Lower lobe of right lung (tissue), 2 donors: ENCODE measurements around the gene BAX. TPM values are rescaled to one million over a fixed set of nuclear protein-coding genes. Genes with fewer than 3 reads are reported as not detected.
"Not testable (repeated sequence)": the region's sequence is repeated elsewhere in the genome, so short reads cannot be mapped to it uniquely, and the experiment has no call there.

Experiments
- ATAC-seq, 2 donors: fragments of 200-7000 bp; cut with Tn5 transposase; one replicate each; pipeline ENCODE4 v1.9.1; 2020 to 2022; ENCODE audit warnings: mild to moderate bottlenecking in 2 of 2, moderate library complexity in 2 of 2
- DNase-seq: peaks from one replicate; pipeline ENCODE4 v3.0.0-alpha.2; 2020
- H3K27ac ChIP-seq: fragments of 200-600 bp; one replicate; pipeline ENCODE4 v1.8.0; 2022
- H3K27me3 ChIP-seq: fragments of 200-600 bp; one replicate; pipeline ENCODE4 v1.8.0; 2022; ENCODE audit warnings: low read depth
- H3K36me3 ChIP-seq: fragments of 200-600 bp; one replicate; pipeline ENCODE4 v1.8.0; 2022; ENCODE audit warnings: mild to moderate bottlenecking
- H3K4me1 ChIP-seq: fragments of 200-600 bp; one replicate; pipeline ENCODE4 v1.8.0; 2022
- H3K4me3 ChIP-seq: fragments of 200-600 bp; one replicate; pipeline ENCODE4 v1.8.0; 2022; ENCODE audit warnings: mild to moderate bottlenecking
- H3K9me3 ChIP-seq: fragments of 200-600 bp; one replicate; pipeline ENCODE4 v1.8.0; 2022
- CTCF ChIP-seq: fragments of 200-600 bp; IDR thresholded peaks from one replicate; pipeline ENCODE4 v1.8.0; 2022; ENCODE audit warnings: antibody characterized with exemption, mild to moderate bottlenecking
- intact Hi-C: fragments of 100-400 bp; cut with DNase I; formaldehyde crosslinking; loops from one replicate; pipeline ENCODE4 v1.11.0; 2022
- total RNA-seq: library from RNA; stranded (reverse); fragmentation: NEBNext Ultra II Directional; extraction: Animal tissue kit (Norgen Biotek cat#: 25700); gene quantifications from one replicate; pipeline ENCODE4 v1.2.1, GENCODE V29; 2021
- donor health status: DM: no; HTN: yes; CAD: no; lungs with severe emphysema.

BAX gene
- total RNA-seq, 1 donor from 2014 or later = 142 TPM

GRCh38 chr19:48913114-48913889 is 41.4 kb upstream of the BAX start:
- Histone ChIP-seq H3K36me3 (peaks cover 98% of the 10 kb centered on the region), H3K27me3 (no peaks in the 10 kb centered on the region), H3K4me1 (peaks cover 12% of the 10 kb centered on the region), H3K9me3 (no peaks in the 10 kb centered on the region), H3K4me3 (no peak overlapping the region), H3K27ac (no peak overlapping the region)
- DNase-seq = no peak
- no peak for TF ChIP-seq CTCF
- no peak for ATAC-seq
- intact Hi-C loops = no loop called here

GRCh38 chr19:48914181-48914580 is 40.5 kb upstream of the BAX start:
- DNase-seq (no peak), ATAC-seq (no peak)
- Histone ChIP-seq H3K27me3 (no peaks in the 10 kb centered on the region), H3K36me3 (peaks cover 100% of the 10 kb centered on the region), H3K27ac (no peak overlapping the region), H3K4me1 (peaks cover 7% of the 10 kb centered on the region), H3K9me3 (no peaks in the 10 kb centered on the region), H3K4me3 (no peak overlapping the region)
- intact Hi-C loops = no loop called here
- TF ChIP-seq CTCF = no peak

GRCh38 chr19:48915757-48916156 is 38.9 kb upstream of the BAX start:
- DNase-seq (no peak), ATAC-seq (peak; percentile 80 to 90)
- TF ChIP-seq CTCF = no peak
- intact Hi-C loops = no loop called here
- H3K27me3 ChIP-seq = no peaks in the 10 kb centered on the region
- H3K4me1 ChIP-seq = no peaks in the 10 kb centered on the region
- peaks cover 100% of the 10 kb centered on the region for H3K36me3 ChIP-seq
- H3K4me3 ChIP-seq = no peak overlapping the region
- no peaks in the 10 kb centered on the region for H3K9me3 ChIP-seq
- no peak overlapping the region for H3K27ac ChIP-seq

- Histone ChIP-seq H3K27me3 (no peaks in the 10 kb centered on the region), H3K9me3 (no peaks in the 10 kb centered on the region), H3K4me1 (no peaks in the 10 kb centered on the region), H3K27ac (no peak overlapping the region), H3K36me3 (peaks cover 97% of the 10 kb centered on the region), H3K4me3 (no peak overlapping the region)
- DNase-seq (no peak), ATAC-seq (no peak)
- intact Hi-C loops = no loop called here
- TF ChIP-seq CTCF = no peak
Measured at GRCh38 chr19:48918071-48918470, 36.6 kb upstream of the BAX start.

- Histone ChIP-seq H3K4me1 (no peaks in the 10 kb centered on the region), H3K9me3 (no peaks in the 10 kb centered on the region), H3K27ac (no peak overlapping the region), H3K4me3 (no peak overlapping the region), H3K27me3 (no peaks in the 10 kb centered on the region), H3K36me3 (peaks cover 92% of the 10 kb centered on the region)
- DNase-seq (no peak), ATAC-seq (no peak)
- intact Hi-C loops = no loop called here
- no peak for TF ChIP-seq CTCF
Measured at GRCh38 chr19:48918801-48919247, 35.9 kb upstream of the BAX start.

GRCh38 chr19:48919271-48919670 is 35.4 kb upstream of the BAX start:
- intact Hi-C loops, DNase-seq, H3K4me3 ChIP-seq, H3K27me3 ChIP-seq, H3K27ac ChIP-seq, H3K4me1 ChIP-seq, ATAC-seq, H3K9me3 ChIP-seq: not testable (repeated sequence)
- H3K36me3 ChIP-seq = peaks cover 87% of the 10 kb centered on the region
